M059J (cell line): ENCODE data around the gene FLAD1. TPM values are rescaled to one million over a fixed set of nuclear protein-coding genes. Genes with fewer than 3 reads are reported as not detected.

Source experiments
- DNase-seq: peaks from one replicate; pipeline ENCODE4 v3.0.0-alpha.2; 2012; ENCODE audit warnings: low read depth
- total RNA-seq: library from RNA; depleted of rRNA; stranded (reverse); fragments of >200 nt; shearing (Covaris generic); gene quantifications from 2 replicates; pipeline ENCODE4 v1.2.3, GENCODE V29; 2014

FLAD1 gene
- total RNA-seq, 1 experiment from 2014 or later = 32.2 TPM

DNA sequence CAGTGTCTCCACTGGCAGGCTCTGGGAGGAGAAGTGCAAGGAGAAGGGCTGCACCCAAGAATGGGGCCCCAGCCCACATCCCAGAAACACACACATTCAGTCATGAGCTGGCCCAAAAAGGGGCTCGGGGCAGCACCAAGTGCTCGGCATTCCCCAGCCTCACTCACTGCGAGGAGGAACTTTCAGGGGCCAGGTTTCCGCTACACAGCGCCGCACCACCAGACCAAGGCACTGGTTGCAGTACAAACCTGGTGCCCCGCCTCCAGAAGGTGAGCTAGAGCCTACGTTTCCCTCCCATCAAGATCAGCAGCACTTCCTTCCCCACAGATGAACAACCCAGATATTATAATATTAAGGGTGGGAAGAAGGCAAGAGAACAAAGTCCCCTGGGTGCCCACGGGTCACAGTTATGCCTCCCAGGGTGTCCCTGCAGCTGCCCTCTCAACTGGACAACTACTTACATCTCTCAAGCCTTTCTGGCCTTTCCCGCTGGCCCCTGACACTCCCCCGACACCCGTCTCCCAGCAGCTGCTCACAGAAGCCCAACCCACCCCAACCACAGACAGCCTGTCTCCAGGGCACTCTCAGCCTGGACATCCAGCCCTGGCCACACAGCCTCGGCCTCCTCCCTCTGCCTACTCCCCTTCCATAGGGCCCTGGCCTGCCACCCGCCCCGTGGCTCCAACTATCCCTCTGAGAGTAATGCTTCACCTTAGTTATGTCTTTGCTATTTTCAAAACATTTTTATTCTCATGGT, 31.1 kb upstream of the FLAD1 start:
- no peak for DNase-seq

DNA sequence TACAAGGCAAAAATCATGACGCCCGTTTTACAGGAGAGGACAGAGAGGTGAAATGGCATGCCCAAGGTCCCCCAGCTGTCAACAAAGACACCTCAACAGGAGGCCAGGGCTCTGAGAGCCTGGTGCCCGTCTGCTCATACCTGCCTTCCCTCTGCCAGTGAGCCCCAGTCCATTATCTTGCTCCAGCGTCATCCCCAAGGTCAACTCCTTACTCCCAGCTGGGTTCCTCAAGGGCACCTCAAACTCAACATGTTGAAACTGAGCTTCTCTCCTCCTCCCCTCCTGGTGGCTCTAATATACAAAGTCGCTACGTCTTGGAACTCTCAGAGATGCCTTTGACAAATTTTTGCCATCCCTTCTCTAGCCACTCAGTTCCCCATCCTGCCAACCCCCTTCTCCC, 30.5 kb upstream of the FLAD1 start:
- DNase-seq = no peak

DNA sequence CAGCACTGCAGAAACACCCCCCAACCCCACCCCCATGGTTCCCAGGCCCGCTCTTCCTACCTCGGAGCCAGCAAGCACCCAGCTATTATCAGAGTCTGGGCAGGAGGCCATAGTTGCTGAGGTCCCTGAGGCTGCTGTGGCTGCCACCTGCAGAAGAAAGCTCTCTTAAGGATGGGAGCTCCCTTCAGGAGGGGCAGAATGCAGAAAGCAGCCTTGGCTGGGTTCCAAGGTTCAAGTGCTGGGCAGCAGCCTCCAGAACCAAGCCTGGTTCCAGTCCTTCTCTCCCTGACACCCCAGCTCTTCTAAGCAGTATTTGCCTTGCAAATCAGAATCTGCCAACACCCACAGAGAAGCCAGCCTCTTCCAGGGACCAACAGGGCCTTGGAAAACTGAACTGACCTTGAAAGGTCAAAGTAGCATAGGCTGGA, 29.5 kb upstream of the FLAD1 start:
- DNase-seq = no peak

DNA sequence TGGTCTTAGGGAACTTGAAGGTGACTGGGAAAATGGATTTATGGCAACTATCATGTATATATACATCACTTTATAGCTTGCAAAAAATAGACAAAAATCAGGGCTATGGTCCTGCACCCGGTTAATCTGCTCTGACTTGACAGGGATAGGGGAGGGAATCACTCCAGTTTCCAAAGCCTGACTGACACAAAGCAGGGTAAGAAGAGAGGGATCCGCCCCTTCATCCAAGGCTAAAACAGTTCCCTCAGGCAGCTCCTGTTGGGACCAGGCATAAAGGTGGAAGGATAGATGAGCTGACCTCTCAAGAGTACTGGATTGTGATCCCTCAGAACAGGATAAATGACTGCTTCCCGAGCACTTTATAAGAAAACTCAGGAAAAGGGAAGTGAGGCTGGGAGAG, 28.6 kb upstream of the FLAD1 start:
- no peak for DNase-seq

DNA sequence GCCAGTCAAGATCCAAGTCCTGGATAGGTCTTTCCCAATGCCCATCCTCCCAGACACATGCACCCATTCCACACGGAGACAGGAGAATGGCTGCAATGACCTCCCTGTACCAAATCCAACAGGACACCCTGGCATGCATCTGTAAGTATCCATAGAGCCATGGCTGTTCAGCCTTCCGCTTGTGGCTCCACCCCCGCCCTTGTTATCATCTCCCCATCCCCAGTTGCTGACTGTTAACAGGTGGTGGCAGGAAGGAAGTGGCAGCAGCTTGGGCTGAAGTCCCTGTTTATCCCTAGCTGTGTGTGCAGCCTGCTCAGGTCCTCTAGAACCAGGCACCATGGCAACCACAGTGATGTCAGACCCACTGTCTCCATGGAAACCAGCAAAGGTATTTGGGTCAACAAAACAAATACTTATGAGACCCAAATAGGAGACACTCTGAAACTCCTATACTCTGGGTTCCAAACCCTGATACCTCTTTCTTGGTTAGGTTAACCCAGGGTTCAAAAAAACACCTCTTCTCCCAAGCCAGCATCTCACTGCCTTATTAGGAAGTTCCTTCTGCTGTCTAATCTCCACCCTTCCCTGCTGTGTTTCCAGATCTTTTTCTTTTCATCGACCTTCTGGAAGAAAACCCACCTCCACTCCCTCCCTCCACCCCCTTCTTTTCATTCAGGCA, 28.0 kb upstream of the FLAD1 start:
- peak; percentile 85 for DNase-seq

DNA sequence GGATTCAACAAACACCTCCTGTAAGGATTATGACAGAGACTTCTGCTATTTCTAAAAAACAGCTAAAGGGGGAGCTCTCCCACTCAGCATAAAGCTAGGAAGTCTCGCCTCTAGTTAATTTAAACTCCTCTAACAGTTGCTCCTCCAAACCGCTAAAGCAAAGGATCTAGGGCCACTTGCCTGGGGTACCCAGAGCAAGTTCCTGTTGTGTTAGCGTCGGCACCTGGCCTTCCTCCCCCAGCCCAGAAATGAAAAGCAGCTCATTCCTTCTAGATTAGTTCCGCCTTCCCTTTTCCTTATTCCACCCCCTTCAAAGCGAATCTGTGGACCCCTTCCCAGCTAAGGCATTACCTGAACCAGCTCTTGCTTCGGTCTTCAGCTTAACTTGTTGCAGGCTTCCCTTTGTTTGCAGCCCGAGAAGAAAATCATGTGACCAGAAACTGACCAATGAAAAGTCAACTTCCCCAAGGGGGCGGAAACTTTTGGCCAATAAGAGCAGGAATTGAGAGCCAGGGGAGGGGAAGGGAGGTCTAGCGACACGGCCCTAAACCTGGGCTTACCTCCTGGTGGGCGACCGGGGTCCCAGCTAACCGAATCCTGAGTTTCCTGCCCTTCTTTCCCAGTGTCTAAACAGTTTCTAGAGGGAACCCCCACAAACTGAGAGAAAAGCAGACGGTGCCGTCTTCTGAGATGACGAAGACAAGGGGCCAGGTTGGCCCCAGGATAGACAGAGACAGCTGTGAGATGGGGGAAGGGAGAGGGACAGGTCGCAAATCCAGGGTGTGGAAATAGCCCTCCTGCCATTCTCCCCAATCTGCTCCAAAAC, 27.2 kb upstream of the FLAD1 start, which contains the start of gene PBXIP1:
Gene PBXIP1, minus strand, starts transcription at position 382 of the 826 bp plus-strand sequence. CDS start 2,378 bp downstream, outside the sequence.
- DNase-seq = peak; percentile 94

DNA sequence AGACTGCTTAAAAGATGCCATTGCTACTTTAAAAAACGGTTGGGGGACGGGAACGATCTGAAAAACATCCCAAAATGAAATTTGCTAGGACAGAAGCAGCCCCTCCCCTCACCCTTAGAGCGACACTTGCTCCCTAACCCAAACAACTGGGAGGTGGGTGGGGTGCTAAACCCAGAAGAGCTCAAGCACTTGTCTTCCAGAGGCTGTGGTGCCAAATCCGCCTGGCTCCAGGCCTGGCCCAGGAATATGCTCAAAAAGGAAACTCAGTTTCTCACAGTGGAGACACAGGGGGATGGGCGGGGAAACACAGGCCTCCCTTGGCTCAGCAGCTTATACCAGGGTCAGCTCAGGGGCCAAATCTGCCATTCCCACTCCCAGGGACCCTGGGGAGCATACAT, 26.6 kb upstream of the FLAD1 start:
- DNase-seq = peak; percentile 29

DNA sequence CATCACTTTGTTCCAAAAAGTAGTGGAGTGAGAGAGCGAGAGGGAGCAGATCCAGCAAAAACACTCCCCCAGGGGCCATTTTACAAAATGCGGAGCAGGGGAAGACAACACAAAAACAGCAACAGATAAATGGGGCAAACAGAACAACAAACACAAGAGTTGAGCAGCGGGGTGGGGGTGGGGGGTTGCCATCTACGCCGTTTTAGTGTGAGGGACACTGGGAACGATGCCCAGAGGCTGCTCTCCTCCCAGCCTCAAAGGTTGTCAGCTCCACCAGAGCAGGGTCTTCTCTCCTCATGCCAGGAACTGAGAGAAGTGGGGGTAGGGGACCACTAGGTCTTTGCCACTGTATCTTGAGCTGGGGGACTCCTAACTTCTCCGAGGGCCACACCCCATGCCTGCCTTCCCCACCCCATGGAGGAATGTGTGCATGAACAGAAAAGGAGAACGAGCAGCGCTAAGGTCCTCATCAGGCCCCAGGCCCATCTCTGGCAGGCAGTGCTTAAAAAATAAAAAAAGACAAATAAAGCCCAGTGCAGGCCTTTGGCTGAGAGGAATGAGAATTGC, 26.0 kb upstream of the FLAD1 start:
- DNase-seq = no peak

DNA sequence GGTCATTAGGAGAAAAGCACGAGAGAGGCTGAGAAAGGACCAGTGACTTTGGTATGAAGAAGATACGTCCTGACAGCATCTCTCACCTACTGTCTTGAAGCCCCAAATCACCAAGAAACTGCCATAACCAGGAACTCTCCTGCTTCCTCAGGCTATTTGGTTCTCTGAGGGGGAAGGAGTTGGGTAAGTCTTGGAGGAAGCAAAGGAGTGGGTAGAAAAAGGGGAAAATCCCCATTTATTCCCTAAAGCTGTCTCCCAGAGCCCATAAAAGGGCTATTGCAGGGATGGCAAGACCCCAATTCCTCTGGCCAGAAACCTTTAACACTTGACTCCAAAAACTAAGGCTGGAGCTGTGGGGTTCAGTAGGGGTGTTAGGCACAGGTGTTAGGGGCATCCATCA, 25.1 kb upstream of the FLAD1 start:
- DNase-seq = no peak

DNA sequence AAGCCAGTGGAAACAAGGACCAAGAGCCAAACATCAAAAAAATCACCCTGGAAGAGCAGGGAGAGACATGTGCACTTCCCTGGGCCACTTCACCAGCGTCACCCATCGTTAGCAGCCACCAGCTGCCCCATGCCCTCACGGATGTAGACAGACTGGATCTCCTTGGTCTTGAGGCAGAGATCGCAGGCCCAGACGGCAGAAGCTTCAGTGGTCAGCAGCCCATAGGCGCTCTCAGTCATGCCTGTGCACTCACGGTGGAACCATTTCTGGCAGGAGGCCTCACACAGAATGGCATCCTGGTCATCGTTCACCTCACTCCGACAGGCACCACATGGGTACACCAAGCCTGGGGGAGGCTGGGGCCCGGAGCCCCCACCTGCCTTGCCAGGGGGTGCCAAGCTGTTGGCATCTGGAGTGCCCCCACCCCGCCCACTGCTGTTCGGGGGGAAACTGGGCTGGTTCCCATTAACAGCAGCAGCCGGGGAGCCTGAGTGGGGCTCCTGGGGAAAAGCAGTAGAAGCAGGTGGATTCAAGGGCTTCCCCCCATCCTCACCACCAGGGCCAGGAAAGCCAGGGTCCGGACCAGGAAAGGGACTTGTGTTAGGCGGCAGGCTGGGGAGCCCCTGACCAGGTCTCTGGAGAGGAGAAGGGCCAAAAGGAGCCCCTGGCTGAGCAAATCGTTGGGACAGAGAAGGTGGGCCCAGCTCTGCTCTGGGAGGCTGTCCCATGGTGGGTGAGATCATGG, 24.3 kb upstream of the FLAD1 start:
- DNase-seq = no peak

DNA sequence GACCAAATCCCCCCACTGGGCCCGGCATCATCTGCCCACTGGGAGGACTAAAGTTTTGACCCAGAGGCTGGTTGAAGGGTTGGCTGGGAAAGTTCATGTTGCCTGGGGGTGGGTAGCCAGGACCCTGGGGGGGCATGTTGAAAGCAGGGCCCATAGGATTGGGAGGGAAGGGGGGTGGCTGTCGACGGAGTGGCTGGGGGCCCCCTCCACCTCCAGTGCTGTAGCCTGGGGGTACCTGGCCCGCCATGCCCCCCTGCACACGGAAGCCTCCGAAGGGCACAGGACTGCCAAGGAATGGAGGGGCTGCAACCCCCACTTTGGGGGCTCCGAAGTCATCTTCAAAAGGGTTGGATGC, 23.7 kb upstream of the FLAD1 start:
- DNase-seq = no peak

DNA sequence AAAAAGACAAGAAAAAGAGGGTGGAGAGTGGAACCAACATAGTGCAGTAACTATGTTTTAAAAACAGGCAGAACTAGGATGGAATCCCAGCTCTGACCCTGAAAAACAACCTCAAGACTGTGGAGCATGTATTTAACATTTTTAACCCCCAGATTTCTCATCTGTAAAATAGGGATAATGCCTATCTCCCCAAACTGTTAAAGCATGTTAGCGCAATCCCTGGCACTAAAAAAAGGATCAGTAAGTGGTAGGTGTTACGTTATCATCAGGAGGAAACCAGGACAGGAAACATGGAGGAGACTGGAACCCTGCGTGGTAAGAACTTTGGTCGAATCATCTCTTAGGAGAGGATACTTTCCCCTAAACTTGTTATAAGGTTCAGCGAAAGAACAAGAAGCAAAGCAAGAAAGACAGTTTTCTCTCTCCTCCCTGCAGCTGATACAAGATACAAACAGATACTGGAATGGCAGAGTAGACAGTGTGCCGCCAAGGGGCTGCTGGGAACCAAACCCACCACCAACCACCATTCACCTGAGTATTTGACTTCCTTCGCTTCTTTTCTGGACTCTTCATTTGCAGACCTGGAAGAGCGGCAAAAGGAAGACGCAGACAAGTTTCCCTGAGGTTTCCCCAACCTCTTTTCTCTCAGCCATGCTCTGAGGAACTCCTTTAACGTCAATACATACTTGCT, 22.6 kb upstream of the FLAD1 start:
- no peak for DNase-seq

DNA sequence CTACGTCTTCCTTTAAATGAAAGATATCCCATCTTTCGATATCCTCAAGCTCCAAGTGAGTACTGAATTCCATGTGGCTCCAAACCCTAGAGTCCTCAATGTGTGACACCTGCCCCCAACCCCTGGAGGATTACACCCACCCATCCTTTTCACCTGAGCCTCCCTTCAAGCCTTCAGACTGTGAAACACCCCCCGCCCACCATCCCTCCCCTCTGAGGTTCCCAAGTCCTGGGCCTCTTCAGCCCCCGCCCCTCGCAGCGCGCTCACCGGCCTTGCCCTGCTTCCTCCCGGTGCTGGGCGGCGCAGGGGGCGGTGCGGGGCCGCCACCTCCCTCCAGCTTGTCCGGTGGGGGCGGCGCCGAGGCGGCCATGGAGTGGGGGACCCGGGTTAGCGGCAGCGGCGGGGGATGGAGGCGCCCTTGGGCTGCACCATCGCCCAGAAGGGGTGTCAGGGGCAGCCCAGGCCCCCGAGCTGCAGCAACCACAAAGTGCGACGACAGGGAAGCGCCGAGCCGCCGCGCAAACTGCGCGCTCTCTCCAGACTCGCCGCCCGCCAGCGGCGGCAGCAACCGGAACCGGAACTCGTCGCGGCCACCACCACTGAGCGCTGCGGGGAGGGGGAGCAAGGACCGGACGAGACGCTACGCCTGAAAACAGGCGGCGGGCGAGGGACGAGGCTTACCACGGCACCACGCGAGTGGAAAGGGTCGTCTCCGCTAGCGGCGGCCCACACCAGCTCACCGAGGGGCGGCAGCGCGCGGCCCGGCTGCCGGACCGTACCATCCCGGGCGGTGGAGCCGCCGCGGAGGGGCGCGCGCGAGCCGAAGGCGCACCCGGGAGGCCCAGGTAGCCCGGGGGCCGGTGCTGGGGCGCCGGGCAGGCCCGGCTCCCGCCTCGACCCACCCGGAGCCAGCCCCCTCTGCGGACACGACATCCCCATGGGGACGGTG, 21.7 kb upstream of the FLAD1 start, which contains the start of gene PYGO2:
Gene PYGO2, minus strand, starts transcription at position 576 of the 949 bp plus-strand sequence. Its CDS starts 206 bp downstream, at position 370.
- DNase-seq = peak; percentile 73

DNA sequence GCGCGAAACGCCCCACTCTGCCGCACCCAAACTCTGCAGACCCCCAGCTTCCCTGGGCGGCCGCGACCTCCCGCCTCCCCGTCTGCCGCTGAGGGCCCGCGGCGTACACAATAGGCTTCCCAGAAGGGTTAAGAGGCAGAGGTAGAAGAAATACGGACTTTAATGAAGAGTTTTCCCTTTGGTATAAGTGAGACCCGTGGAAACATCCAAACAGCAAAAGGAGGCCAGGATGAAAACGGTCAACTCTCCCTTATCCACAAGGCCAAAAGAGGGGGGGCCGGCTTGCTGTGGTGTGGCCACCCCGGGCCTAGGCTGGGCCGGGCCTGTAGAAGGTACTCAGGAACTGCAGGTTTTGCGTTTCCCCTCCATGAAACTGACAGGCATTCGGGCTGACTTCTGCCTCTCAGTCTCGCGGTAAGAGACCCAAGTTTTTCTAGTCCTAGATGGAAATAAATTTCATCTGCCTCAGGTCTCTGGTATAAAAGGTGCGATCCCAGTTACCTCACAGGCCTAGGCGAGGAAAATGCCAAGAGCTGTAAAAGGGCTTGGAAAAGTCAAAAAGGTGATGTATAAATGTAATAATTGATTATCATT, 20.9 kb upstream of the FLAD1 start:
- peak; percentile 42 for DNase-seq

DNA sequence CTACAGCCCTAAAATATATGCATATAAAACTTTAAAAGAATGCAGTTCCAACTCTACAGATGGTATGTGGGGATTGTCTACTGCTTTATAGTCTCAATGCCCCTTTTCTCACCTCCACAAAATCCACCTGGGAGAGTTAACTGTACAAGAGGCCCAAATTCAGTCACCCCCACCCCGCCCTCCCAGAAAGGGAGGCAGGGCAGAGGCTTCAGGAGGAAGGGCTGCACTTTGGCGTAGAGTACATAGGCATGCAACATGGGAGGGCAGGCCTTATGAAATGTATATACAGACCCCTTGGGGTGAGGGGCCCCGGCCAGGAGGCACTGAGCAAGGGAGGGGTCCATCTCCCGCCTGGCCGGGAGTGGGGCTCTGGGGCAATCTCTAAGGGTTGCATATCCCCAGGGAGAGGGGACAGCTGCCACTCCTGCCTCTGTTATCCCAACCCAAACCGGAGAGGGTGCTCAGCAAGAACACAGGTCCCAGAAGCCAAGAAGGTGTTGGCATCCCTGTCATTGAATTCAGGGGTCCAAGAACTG, 20.3 kb upstream of the FLAD1 start:
- no peak for DNase-seq

DNA sequence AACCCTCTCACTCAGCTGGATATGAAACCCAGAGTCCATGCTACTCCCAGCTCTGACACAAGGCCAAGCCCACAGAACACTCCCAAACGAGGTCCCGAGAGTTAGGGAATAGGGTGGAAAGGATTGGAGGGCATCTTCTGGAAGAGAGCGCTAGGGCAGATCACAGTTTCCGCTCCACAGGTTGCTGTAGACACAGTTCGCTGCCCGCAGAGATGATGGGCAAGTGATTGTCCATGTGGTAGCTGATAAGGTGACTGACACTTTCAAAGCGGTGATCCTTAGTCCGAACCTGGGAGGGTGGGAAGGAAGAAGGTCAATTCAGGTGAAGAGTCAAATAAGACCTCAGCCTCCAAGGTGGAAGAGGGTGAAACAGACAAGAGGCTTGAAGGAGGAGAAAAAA, 19.5 kb upstream of the FLAD1 start:
- no peak for DNase-seq

DNA sequence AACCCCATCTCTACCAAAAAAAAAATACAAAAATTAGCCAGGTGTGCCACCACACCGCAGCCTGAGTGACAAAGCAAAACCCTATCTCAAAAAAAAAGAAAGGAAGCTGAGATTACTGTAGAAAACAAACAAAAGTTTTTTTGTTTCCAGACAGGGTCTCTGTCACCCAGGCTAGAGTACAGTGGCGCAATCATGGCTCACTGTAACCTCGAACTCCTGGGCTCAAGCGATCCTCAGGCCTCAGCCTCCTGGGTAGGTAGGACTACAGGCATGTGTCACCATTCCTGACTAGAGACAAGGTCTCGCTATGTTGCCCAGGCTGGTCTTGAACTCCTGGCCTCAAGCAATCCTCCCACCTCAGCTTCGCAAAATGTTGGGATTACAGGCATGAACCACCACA, 18.8 kb upstream of the FLAD1 start:
- no peak for DNase-seq

DNA sequence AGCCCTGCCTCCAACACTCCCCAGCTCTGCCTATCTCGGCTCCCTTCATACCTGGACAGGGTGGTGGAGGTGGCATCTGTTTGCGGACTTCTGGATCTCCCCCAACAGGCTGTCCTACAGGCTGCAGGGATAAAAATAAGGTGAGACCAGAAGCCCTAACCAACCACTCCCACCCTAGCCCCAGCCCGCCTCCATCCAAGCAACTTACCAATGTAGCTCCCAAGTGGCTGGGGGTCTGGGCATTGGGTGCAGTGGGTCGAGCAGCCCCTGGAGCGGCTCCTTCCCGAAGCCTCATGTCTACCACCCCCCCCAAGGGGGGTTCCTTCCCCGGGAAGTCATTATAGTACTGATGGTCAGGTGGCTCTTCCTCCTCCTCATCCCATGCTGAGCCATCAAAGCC, 17.0 kb upstream of the FLAD1 start:
- DNase-seq = no peak
